Epithelial cell of prostate (primary cell): ENCODE results near the gene NTNG1.
A peak's percentile ranks its signal among the peaks of the same experiment; 100 is the strongest.

Experiments used
- DNase-seq: peaks from one replicate; pipeline ENCODE4 v3.0.0-alpha.2; 2011; ENCODE audit warnings: low read depth, low spot score
- H3K27ac ChIP-seq: fragments of 450-650 bp; 2 replicates; pipeline ENCODE4 v1.5.1; 2017; ENCODE audit warnings: mild to moderate bottlenecking

The NTNG1 gene

DNA sequence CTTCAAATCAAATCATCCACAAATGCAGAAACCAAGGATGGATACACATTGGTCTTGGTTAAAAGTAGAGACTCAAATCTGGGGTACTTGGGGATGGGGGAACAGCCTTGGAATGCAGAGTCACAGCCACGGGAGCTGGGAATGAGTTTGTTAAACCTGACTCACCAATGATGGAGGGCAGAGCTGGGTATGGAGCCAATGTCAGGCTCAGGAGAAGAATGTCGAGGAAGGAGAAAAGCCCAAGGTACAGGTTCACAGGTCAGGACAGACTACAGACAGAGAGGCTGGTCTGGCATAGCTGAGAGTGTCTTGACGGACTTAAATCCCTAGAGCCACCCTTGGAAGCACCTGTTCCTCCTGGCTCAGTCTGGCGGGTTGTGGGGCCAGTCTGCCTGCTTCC lies 237.6 kb downstream of the NTNG1 start:
- no peak overlapping the region for H3K27ac ChIP-seq
- DNase-seq = no peak

DNA sequence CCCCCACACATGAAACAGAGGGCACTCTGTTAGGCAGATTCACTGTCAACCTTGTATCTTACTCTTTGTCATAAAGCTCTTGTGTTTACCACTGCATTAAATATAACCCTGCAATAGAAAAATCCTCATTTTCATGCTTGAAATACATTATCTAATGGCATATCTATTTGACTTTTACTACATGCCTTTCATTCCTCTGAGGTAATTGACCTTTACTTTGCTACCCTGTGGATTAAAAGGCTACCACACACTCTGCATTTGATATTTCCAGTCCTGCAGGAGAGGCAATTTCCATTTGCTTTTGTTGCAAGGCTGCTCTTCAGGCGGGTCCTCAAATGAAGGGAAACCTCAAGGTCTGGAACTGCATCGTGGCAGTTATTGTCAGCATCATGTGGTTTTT lies 238.0 kb downstream of the NTNG1 start:
- DNase-seq = no peak
- no peak overlapping the region for H3K27ac ChIP-seq

DNA sequence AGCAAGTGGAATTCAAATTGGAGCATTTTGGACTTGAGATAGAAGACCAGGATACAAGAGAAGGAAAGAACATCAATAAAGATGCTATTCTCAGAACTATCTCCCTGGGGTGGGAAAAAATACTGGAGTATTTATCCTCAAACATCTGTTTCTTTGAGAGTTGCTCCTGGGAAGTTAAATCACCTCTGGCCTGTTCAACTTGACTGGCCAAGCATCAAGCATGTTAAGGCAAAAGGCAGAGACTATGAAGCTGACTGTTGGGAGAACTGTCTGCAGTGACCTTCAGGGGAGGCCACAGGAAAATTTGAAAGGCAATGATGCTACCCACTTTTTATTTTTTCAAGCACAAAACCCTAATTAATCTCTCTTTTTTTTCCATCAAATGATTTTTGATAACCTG lies 239.0 kb downstream of the NTNG1 start:
- no peak overlapping the region for H3K27ac ChIP-seq
- no peak for DNase-seq

DNA sequence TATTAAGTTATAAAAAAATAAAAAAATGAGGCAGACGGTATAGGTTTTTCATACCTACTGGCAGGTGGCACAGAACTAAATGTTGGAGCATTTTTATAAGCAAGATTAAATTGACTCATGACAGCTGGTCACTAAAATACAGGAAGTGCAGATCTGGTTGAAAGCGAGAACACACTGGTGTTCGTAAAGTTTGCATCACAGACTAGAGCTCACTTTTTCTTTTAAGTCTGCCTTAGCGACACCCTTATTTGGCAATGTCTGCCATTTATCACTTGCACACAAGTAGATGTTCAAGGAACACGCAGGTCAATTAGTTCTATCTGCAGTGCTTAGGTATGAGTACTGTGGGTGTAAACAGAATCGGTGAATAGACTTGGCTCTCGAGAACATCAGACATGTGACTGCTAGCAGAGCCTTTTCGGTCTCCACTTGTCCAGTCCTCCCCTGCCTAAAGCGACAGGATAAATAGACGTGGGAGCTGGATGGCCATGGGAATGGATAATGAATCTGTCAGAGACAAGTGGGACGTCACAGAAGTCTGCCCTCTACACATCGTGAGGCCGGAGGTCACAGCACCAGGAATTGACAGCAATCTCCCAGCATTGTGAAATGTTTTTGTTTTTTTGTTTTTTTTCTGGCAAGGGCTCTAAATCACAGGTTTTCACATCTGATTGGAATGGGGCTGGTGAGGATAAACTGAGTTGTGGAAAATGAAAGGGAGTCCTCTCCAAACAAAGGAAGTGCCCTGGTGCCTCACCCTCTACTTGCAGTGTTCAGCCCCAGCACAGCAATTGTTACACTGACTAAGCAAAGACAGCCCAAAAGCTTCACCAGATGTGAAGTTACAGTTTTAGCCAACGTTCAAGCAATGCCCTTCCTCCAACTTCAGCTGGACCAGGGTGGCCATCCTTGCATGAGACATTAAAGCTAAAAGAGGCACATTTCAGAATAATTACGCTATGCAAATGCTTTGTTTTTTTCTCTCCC lies 248.9 kb downstream of the NTNG1 start:
- no peak for DNase-seq
- H3K27ac ChIP-seq = no peak overlapping the region

DNA sequence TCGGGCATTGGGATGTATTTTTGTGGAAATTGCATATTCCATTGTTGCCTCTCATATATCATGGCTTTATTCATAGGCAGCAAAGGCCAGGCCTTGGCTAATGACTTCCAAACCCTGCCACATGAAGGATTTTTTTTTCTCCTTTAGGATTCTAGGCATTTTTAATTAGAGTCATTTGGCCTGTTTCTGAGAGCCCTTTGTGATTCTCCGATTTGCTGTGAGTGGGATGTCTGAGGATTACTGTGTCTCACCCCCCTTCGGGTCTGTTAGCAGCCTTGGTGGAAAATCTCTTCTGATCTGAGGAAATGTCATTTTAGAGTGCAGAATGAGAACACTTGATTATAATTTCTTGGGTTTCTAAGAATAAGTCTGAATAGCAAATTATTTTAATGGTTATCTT lies 253.5 kb downstream of the NTNG1 start:
- DNase-seq = no peak
- H3K27ac ChIP-seq = no peak overlapping the region

DNA sequence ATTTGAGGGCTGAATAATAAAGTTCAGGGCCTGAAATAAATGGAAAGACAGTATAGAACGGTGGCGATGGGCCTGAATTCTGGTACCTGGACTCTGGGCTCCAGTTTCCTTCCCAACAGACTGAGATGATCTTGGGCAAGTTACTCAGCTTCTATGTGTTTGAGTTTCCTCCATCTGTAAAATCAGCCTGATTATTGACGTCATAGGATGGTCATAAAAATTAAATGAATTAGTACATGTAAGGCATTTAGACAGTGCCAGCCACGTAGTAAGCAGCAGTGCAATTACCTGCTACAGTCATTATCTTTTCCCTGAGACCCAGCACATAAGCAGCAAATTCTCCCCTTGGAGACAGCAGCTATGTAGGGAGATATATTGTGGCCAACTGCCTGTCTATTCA lies 260.9 kb downstream of the NTNG1 start:
- H3K27ac ChIP-seq = no peak overlapping the region
- DNase-seq = no peak

DNA sequence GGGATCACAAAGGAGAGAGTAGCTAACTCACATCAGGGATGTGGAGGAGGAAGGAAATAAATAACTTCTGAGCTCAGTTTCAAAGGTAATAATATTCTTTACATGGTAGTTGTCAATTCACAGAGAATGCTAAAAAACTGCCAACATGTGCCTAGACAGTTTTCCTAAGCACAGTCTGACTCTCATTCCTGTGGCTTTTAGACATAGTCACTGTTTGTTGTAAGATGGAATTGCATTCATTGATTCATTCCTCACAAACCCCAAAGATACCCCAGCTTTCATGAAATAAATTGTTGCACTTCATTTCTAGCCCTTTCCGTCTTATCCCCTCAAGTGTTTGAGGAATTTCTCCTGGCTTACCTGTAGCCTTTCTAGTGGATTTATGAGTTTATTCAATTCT lies 263.9 kb downstream of the NTNG1 start:
- DNase-seq = no peak
- H3K27ac ChIP-seq = no peak overlapping the region

DNA sequence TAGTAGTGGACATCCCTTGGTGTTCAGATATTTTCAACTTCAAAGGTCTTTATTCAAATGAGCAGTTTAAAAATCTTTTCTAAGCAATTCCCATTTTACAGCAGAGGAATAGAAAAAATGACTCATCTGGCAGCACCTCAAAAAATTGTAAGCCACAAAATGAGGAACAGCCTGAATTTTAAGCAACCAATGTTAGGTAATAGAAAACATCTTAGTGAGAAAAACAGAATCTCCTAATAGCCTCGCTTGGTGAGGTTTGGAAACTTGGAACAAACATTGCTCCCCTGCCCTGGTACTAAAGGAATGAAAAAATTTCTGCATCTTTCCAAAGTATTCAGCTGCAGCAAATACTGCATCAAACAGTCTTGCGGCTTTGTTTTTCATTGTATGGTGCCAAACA lies 264.4 kb downstream of the NTNG1 start:
- no peak for DNase-seq
- no peak overlapping the region for H3K27ac ChIP-seq

DNA sequence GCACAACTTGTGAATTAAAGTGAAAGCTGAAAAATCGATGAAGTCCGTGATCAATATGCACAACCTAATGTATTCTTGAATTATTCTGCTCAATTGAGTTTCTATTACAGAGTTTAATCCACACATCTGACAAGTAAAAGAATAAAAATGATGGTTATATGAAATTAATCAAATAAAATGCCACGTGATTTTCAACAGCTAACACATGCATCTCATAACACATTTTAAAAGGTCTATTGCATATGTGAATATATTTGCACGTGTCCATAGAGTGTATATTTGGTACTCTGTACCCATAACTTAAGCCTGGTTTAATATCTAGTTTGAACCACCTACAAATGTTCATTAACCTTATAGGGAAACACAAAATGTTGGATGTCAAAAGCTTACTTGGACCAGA lies 266.2 kb downstream of the NTNG1 start:
- DNase-seq = no peak
- no peak overlapping the region for H3K27ac ChIP-seq

DNA sequence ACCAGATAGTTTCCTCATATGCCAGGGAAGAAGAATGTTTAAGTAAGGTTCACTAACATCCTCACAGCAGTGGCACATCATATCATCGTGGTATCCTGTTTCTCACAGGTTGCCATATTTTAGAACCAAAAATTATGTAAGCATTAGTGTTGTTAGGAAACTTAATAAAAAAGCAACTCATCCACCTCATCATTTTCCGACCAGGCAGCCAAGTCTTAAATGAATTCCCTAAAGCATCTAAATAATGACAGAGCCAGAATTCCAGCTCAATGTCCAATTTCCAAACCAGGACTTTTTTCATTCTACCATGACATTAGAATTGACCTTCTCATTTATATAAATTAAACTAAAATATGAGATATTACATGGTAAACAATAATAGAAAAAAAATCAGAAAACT lies 272.7 kb downstream of the NTNG1 start:
- DNase-seq = no peak
- H3K27ac ChIP-seq = no peak overlapping the region

DNA sequence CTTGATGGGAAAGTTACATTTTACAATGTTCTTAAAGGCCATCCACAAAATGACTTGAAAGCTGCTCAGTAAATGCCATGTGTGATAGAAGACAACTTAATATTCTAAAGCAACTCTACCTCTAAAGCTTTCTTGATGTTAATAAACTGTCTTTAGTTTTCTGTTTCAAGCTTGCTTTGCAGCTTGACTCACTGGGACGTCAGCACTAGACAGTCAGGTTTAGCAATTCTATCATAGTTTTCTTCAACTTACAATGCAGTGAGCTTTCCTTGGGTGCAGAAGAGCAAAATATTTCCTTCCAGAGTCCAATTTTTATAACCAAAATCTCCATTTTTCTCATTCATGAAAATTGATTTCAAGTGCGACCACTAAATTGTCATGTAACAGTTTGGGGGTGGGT lies 273.1 kb downstream of the NTNG1 start:
- no peak overlapping the region for H3K27ac ChIP-seq
- DNase-seq = no peak

DNA sequence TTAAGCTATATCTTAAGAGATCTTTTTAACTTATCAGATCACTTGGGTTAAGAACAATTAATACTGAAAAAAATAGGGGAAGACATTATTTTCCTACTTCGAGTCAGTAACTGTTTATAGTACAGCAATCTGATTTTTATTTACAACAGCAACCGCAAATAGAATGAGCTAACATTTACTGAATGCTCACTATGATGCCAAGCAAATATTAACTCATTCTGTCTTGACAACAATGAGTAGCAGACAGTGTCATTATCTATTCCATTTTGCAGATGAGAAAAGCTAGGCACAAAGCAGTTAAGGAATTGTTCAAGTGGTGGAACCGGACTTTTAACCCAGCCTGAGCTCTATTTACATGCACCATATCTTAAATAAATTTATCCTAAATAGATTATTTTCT lies 273.7 kb downstream of the NTNG1 start:
- no peak for DNase-seq
- H3K27ac ChIP-seq = no peak overlapping the region

DNA sequence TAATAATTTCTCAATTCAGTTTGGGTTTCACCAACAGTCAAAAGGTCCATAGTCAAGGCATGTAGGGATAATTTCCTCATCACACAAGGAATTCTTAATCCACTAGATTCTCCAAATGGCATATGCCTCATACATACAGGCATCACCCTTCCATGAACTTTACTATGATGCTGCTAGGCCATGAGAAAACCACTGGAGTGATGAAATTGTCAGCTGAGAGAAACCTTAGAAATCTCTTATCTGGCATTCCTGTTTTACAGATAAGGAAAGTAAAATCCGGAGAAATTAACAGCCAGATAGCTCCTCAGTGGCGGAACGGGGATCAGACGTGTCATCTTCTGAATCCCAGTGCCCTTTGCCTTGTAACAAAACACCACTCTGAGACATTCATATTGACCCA lies 274.4 kb downstream of the NTNG1 start:
- DNase-seq = no peak
- no peak overlapping the region for H3K27ac ChIP-seq

DNA sequence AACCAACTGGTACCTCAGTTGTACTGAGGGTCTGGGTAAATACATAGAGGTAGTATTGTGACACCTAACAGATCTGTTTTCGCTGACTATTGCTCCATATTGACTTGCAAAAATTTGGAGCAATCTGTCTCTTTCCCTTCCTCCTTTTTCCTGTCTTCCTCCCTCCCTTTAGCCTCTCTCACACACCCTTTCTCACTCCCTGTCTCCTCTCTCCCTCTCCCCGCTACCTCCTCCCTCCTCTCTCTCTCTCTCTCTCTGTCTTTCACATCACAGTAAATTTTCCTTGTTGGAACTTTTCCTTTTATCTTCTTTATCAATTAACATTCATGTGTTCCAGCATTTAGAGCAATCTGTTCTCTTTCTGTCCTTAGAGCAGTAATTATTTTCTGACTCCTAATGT lies 278.2 kb downstream of the NTNG1 start:
- DNase-seq = no peak

DNA sequence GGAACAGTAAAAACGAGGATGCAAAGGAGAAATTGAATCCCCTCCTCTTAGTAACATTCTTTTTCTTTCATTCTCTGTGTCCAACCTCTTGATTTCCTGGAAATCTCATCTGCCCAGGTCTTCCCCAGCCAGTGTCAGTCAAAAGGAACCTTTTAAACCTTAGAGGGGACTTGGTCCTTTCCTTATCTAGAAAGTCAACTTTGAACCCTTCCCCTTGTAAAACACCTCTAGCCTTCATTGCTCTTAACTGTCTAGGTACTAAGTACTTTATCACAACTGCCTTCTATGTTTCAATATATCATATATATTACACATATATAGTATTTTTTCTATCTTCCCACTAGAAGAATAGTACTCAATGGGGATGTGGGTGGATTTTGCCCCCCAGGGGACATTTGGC lies 282.1 kb downstream of the NTNG1 start:
- no peak for DNase-seq
- no peak overlapping the region for H3K27ac ChIP-seq

More for the DNA sequence above, 278.2 kb downstream of the NTNG1 start:
- H3K27ac ChIP-seq = no peak overlapping the region

DNA sequence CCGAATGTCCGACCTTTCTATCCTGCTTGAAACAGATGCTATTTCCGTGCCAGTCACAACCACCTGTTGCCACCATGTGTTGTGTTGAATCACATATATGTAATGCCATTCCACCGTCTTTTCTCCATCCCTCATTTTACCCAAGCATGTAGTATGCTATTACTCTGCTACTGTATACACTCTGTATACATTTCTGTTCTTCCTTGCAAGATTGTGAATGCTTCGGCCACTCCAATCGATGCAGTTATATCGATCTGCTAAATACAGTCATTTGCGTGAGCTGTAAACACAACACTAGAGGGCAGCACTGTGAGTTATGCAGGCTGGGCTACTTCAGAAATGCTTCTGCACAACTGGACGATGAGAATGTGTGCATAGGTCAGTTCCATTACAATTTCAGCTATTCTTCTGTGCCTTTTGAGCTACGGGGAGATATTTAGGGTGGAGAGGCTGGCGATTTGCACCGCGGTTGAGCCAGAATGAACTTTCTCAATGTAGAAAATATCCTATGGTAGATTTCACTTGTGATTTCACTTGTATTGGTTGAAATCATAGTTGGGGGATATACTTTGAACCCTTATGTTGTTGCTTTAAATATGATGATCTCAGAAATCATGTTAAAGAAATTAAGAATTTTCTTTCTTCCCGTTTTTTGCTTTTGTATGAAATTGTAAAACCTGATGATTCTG lies 289.8 kb downstream of the NTNG1 start:
- peak; percentile 8 for DNase-seq
- no peak overlapping the region for H3K27ac ChIP-seq

DNA sequence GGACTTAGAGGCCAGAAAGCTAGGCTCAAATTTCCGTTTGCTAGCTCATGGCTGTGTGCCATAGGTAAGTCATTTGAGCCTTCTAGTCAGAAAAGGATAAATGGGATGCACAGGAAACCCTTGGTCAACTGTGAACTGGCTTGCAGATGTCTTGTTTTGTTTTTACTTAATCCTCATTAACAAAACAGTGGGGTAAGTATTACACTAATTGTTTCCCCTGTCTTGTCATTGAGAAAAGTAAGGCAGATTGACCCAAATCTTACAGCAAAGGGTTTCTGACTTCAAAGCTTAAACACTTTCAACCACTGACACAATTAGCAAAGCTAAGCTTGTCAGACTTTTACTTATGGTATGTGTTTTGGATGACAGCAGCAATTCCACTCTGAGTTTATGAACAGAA lies 291.3 kb downstream of the NTNG1 start:
- no peak for DNase-seq
- H3K27ac ChIP-seq = no peak overlapping the region

DNA sequence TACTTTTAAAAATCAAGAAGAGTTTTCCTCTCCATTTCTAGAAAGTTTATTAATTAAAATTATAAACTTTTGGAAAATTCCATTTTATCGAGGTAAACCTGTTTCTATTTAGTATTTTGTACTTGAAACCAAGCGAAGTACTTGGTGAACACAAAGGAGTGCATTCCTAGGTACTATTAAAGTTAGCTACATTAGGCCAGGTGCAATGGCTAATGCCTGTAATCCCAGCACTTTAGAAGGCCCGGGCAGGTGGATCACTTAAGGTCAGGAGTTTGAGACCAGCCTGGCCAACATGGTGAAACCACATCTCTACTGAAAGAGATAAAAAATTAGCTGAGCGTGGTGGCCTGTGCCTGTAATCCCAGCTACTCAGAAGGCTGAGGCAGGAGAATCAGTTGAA lies 292.2 kb downstream of the NTNG1 start:
- DNase-seq = no peak
- no peak overlapping the region for H3K27ac ChIP-seq

DNA sequence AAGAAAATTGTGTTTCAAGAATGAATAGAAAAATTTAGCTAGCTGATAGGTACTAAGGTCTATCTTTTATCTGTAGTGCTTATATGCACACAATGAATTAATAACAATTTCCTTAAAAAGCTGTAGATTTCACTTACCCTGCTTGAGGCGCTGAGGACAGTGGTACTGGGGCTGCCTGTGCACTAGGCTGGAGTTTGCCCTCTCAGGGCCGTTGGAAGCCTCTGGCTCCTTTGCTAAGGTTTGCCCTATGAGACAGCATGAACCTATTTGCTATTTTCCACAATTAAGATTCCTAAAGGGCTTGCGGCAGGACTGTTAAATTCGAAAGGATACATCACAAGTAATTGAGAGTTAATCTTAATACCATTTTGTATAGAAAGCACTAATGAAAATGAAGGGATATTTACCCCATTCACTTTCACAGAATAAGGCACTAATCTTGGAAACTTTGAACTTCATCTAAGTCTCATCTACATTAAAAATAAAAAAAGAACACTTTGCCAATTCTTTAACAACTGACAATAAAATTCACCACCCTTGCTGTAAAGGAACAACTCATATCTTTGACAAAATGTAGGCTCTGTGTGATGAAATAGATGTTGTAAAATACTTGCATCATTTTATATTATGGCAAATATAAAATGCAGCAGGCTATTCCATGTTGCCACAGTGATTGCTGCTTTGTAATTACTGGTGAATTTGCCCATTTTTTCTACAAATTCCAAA lies 293.0 kb downstream of the NTNG1 start:
- DNase-seq = no peak
- no peak overlapping the region for H3K27ac ChIP-seq

DNA sequence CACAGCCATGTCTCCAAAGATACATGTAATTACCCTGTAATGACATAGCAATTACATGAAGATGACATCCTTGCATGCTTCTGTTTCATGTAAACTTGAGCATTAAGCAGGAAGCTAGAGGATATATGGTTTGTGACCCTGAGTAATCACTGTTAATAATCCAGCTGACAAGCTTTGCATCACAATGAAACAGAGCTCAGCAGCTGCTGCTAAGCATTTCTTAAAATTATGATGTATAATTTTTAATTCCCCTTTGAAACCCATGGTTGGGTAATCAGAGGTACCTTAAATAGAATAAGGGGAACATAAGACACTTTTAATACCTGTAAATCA lies 293.5 kb downstream of the NTNG1 start:
- no peak overlapping the region for H3K27ac ChIP-seq
- DNase-seq = no peak

DNA sequence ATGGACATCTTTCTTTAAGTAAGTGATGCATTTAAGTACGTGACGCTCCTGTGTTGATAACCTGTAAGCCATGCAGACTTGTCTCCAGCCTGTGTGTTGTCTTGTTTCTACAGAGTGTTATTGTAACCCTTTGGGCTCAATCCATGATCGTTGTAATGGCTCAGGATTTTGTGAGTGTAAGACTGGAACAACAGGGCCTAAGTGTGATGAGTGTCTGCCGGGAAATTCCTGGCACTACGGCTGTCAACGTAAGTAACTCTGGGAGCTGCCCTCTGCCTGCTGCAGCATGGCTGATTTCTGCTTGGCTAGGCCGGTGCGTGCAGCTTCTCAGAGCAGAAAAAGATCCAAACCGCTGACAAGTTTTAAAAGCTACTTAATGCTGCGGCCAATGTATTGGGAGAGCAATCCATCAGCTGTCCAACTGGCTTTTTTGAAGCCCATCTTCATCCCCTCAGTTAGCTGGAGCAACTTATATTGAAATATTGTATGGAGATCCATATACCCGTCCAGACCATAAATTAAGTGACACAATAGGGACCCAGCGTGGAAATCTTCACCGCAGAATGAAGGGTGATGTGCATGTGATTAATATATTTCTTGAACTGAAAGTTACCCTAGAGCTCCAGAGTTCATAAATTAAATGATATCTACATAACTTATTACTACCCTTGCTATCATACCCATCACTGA lies 295.9 kb downstream of the NTNG1 start:
- no peak for DNase-seq
- no peak overlapping the region for H3K27ac ChIP-seq
